BJ (cell line): ENCODE measurements around the gene ATP11A. TPM values are rescaled to one million over a fixed set of nuclear protein-coding genes. Genes with fewer than 3 reads are reported as not detected.

ENCODE experiments used
- CTCF ChIA-PET: fragments of 350-600 bp; formaldehyde crosslinking; extraction: SDS; loops from one replicate; lab custom pipeline; 2021; ENCODE audit warnings: antibody characterized with exemption, inconsistent platforms; lab: Yijun Ruan, JAX
- POLR2A ChIA-PET: fragments of 300-600 bp; sonication (Branson Sonifier 250); formaldehyde crosslinking; extraction: SDS; loops from one replicate; lab custom pipeline; 2021; ENCODE audit warnings: antibody characterized with exemption; lab: Charles Lee
- DNase-seq: peaks from one replicate; pipeline ENCODE4 v3.0.0-alpha.2; 2011; ENCODE audit warnings: low read depth
- H3K27me3 ChIP-seq: 2 replicates; pipeline ENCODE4 v1.6.0; 2011; ENCODE audit warnings: low read length; ENCODE audit not compliant: control insufficient read depth, insufficient read depth
- H3K36me3 ChIP-seq: 2 replicates; pipeline ENCODE4 v1.5.1; 2011; ENCODE audit warnings: low read length; ENCODE audit not compliant: control insufficient read depth, insufficient read depth
- H3K4me3 ChIP-seq: 2 replicates; pipeline ENCODE4 v1.5.1; 2011; ENCODE audit warnings: low read depth, mild to moderate bottlenecking, control low read depth, low read length
- polyA plus RNA-seq: library from polyadenylated mRNA; depleted of rRNA; stranded (reverse); fragments of >200 nt; gene quantifications from 2 replicates; pipeline ENCODE4 v1.2.3, GENCODE V29; 2011
- TF ChIP-seq, protein P1 (sequence below): IDR thresholded peaks from 2 replicates; pipeline ENCODE4 v1.5.1; 2011; ENCODE audit warnings: low read depth, mild to moderate bottlenecking, control low read depth, inconsistent platforms, low read length, moderate library complexity; ENCODE audit not compliant: insufficient read depth

Gene ATP11A
- polyA plus RNA-seq, 1 experiment: 1.9 TPM

DNA sequence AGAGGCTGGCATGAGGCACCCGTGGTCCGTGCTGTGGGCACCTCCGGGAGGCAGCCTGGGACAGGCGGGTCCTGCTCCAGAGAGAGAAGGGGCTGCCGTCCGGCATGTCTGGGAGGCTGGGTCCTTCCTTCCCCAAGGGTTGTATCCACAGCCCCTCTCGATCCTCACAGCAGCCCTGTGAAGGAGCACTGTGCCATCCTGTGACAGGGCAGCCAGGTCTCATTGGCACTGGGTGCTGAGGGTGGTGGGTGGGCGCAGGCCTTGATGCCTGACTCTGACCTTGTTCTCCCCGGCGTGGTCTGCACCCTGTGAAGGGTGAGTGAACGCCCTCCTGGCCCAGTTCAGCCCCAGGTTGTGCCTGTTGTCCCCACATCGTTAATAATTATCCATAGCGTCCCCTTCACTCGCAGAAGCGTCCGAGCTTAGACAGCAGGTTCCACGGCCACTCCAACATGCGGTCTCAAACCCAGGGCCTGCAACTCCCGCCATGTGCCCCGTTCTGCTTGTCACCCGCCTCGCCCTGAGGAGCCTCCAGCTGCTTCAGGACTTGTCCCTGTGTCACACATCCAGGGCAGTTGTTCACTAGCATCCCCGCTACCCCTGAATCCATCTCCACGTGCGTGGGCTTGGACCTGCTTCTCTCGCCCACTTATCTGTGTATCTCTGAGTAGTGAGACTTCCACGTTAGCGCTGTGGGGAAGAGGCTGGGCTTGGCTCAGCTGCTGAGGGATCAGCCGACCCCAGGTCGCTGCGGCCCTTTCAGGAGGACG lies 10.6 kb downstream of the ATP11A start:
- no peak for DNase-seq
- TF ChIP-seq, protein P1, sequence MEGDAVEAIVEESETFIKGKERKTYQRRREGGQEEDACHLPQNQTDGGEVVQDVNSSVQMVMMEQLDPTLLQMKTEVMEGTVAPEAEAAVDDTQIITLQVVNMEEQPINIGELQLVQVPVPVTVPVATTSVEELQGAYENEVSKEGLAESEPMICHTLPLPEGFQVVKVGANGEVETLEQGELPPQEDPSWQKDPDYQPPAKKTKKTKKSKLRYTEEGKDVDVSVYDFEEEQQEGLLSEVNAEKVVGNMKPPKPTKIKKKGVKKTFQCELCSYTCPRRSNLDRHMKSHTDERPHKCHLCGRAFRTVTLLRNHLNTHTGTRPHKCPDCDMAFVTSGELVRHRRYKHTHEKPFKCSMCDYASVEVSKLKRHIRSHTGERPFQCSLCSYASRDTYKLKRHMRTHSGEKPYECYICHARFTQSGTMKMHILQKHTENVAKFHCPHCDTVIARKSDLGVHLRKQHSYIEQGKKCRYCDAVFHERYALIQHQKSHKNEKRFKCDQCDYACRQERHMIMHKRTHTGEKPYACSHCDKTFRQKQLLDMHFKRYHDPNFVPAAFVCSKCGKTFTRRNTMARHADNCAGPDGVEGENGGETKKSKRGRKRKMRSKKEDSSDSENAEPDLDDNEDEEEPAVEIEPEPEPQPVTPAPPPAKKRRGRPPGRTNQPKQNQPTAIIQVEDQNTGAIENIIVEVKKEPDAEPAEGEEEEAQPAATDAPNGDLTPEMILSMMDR: no peak
- Histone ChIP-seq H3K36me3 (peaks cover 1% of the 10 kb centered on the region; the same call in 1 of the 2 replicates), H3K27me3 (no peaks in the 10 kb centered on the region), H3K4me3 (no peak overlapping the region)
- CTCF ChIA-PET: no interaction called here
- POLR2A ChIA-PET: no interaction called here

DNA sequence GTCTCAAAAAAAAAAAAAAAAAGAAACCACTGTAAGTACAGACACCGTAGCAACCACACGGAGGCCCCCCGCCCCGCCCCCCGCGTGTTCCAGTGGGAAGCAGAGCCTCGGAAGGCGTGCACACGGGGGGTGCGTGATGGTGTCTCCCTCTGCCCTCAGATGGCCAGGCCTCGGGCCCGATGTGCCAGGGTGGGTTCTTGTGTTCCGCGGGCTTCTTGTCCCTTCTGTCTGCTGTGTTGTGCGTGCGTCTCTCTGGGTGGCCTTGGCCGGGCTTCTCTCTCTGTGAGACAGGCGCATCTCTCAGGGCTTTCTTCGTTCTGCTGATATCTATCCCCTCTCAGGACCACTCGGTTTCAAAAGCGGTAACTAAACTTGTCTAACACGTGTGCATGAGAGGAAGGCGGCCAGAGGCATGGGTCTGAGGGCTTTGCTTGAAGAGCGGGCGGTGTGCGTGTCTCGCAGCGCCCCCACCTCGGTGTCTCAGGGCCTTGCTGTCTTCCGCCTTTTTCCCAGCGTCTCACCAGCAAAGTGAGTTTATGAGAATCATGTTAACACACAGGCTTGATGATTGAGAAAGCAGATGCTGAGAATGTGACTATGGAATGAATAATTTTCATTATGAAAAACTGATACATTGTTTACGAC lies 12.6 kb downstream of the ATP11A start:
- ChIA-PET CTCF (no interaction called here), POLR2A (no interaction called here)
- no peaks in the 10 kb centered on the region for H3K27me3 ChIP-seq
- H3K4me3 ChIP-seq: no peak overlapping the region
- DNase-seq: no peak
- TF ChIP-seq, protein P1: no peak
- H3K36me3 ChIP-seq: peaks cover 1% of the 10 kb centered on the region; the same call in 1 of the 2 replicates

DNA sequence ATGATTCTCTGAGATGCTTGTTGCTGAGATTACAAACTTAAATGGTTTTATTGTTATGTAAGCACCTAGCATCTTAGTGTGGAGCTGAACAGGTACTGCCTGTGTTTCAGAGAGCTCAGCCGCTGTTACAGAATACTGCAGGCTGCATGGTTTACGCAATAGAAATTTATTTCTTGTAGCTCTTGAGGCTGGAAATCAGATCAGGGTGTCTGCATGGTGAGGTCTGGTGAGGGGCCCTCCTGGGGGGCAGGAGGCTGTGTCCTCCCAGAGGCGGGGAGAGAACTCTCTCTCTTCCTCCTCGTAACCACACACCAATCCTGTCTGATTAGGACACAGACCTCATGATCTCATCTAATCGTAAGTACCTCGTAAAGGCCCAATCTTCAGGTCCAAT lies 13.1 kb downstream of the ATP11A start:
- DNase-seq: no peak
- ChIA-PET CTCF (no interaction called here), POLR2A (no interaction called here)
- Histone ChIP-seq H3K4me3 (no peak overlapping the region), H3K27me3 (no peaks in the 10 kb centered on the region), H3K36me3 (peaks cover 1% of the 10 kb centered on the region; the same call in 1 of the 2 replicates)
- TF ChIP-seq, protein P1: no peak

DNA sequence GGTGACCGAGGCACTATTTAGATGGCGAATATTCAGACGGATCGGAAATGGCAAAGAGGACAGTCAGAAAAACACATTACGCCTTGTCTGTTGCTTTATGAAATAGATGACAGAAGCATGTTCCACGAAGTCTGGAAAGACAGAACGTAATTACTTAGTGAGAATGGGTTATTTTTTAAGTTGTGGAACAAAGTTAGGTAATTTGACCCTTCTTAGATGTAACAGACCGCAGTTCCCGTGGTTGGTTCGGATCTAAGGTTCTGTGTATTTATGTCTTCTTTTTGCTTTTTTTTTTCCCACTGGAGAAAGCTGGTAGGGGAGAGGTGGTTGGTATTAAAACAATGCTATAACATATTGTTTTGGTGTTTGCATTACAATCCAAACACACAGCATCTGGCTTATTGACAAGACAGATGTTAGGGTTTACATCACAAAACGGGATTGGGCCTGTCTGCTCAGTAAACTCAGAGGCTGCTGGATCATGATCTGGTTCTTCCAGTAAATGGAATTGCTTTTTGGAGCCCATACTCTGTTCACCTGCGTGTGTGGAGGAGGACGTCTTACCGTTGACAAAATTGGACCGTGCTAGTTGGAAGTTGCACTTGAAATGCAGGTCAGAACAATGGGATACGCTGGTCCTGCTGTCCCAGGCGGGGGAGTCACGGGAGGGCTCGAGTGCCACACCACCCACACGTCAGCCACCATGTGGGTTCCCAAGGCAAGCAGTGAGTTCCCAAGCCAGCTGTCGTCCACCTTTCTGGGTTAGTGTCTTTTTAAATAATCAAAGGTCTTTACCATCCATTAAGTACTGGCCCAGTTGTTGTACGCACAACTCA lies 13.8 kb downstream of the ATP11A start:
- ChIA-PET CTCF (no interaction called here), POLR2A (no interaction called here)

More for the DNA sequence above, 13.8 kb downstream of the ATP11A start:
- DNase-seq: no peak
- H3K36me3 ChIP-seq: peaks cover 1% of the 10 kb centered on the region; the same call in 1 of the 2 replicates
- H3K4me3 ChIP-seq: no peak overlapping the region
- no peaks in the 10 kb centered on the region for H3K27me3 ChIP-seq
- TF ChIP-seq, protein P1: no peak
